ENCODE measurements around the gene SELENOS. TPM values are rescaled to one million over a fixed set of nuclear protein-coding genes. Genes with fewer than 3 reads are reported as not detected.

Gene SELENOS
- total RNA-seq, 4 donors from 2014 or later = 47.3 to 75.4 (median 59.8) TPM

GRCh38 chr15:101286471-101287114 lies 9.3 kb upstream of the SELENOS start:
- Histone ChIP-seq H3K4me3 (no peak overlapping the region), H3K4me1 (peaks cover 0 to 15% (median 9%) of the 10 kb centered on the region in 4 donors), H3K27me3 (no peaks in the 10 kb centered on the region), H3K9me3 (no peaks in the 10 kb centered on the region), H3K27ac (replicated peaks in 1 of 4) (no peak overlapping the region), H3K36me3 (peaks cover 47 to 91% (median 68%) of the 10 kb centered on the region in 4 donors)
- DNase-seq (ENCODE audit: extremely low spot score) = no peak
- TF ChIP-seq POLR2A (IDR thresholded peaks at IDR 0.05; ENCODE audit: low read depth) = no peak
- TF ChIP-seq CTCF (IDR thresholded peaks at IDR 0.05) = no peak
- no peak for TF ChIP-seq POLR2AphosphoS5 (IDR thresholded peaks at IDR 0.05)
- no peak for TF ChIP-seq EP300 (IDR thresholded peaks at IDR 0.05)
- WGBS = 92% methylated on average over 9 of the region's 9 CpGs
- intact Hi-C loops (cut with DNase I) = no loop called here

GRCh38 chr15:101283931-101284330 lies 6.6 kb upstream of the SELENOS start:
- H3K36me3 ChIP-seq = peaks cover 56 to 97% (median 81%) of the 10 kb centered on the region in 4 donors
- intact Hi-C loops (cut with DNase I) = no loop called here
- 91% methylated on average over 6 of the region's 6 CpGs for WGBS

GRCh38 chr15:101280007-101280406 lies 2.7 kb upstream of the SELENOS start:
- intact Hi-C loops (cut with DNase I) = no loop called here
- WGBS = 90% methylated on average over 2 of the region's 2 CpGs
- TF ChIP-seq CTCF (IDR thresholded peaks at IDR 0.05) (no peak), EP300 (IDR thresholded peaks at IDR 0.05) (no peak), POLR2AphosphoS5 (IDR thresholded peaks at IDR 0.05) (no peak), POLR2A (IDR thresholded peaks at IDR 0.05; ENCODE audit: low read depth) (no peak)
- Histone ChIP-seq H3K9me3 (no peaks in the 10 kb centered on the region), H3K36me3 (peaks cover 42 to 65% (median 55%) of the 10 kb centered on the region in 4 donors), H3K4me3 (no peak overlapping the region), H3K27me3 (no peaks in the 10 kb centered on the region), H3K27ac (replicated peaks in 1 of 4) (no peak overlapping the region), H3K4me1 (peaks cover 8 to 26% (median 23%) of the 10 kb centered on the region in 4 donors)
- no peak for DNase-seq (ENCODE audit: extremely low spot score)

More at GRCh38 chr15:101283931-101284330, 6.6 kb upstream of the SELENOS start:
- Histone ChIP-seq H3K4me1 (peaks cover 0 to 11% (median 6%) of the 10 kb centered on the region in 4 donors), H3K27me3 (no peaks in the 10 kb centered on the region), H3K27ac (replicated peaks in 1 of 4) (no peak overlapping the region), H3K4me3 (no peak overlapping the region), H3K9me3 (no peaks in the 10 kb centered on the region)
- DNase-seq (ENCODE audit: extremely low spot score) = no peak
- TF ChIP-seq CTCF (IDR thresholded peaks at IDR 0.05) (no peak), EP300 (IDR thresholded peaks at IDR 0.05) (no peak), POLR2AphosphoS5 (IDR thresholded peaks at IDR 0.05) (no peak), POLR2A (IDR thresholded peaks at IDR 0.05; ENCODE audit: low read depth) (no peak)

- no peak for DNase-seq (ENCODE audit: extremely low spot score)
- Histone ChIP-seq H3K36me3 (peaks cover 42 to 65% (median 55%) of the 10 kb centered on the region in 4 donors), H3K4me1 (peaks cover 11 to 26% (median 23%) of the 10 kb centered on the region in 4 donors), H3K27ac (replicated peaks in 1 of 4) (peak overlapping the region; percentile 87 to 95 (median 92)), H3K4me3 (peak overlapping the region; percentile 79 to 92 (median 88)), H3K27me3 (no peaks in the 10 kb centered on the region), H3K9me3 (no peaks in the 10 kb centered on the region)
- WGBS = 82% methylated on average over 12 of the region's 12 CpGs
- intact Hi-C loops (cut with DNase I) = no loop called here
- no peak for TF ChIP-seq CTCF (IDR thresholded peaks at IDR 0.05)
These were observed 769 bp upstream of the SELENOS start for GRCh38 chr15:101277943-101278564.

All from esophagus muscularis mucosa (tissue), 4 donors.